Kasumi-1 (cell line): ENCODE data around the gene DRC7.

Experiments
- DNase-seq, 2 experiments: peaks; one replicate each; lab custom pipeline; 2025; lab: John Stamatoyannopoulos, UW

The DRC7 gene

GRCh38 chr16:57694725-57695679 lies at the start of gene DRC7:
Gene DRC7, plus strand, starts transcription at chr16:57694806. Its CDS starts 3,144 bp downstream, at chr16:57697950.
- peak; percentile 97 for DNase-seq

DNA sequence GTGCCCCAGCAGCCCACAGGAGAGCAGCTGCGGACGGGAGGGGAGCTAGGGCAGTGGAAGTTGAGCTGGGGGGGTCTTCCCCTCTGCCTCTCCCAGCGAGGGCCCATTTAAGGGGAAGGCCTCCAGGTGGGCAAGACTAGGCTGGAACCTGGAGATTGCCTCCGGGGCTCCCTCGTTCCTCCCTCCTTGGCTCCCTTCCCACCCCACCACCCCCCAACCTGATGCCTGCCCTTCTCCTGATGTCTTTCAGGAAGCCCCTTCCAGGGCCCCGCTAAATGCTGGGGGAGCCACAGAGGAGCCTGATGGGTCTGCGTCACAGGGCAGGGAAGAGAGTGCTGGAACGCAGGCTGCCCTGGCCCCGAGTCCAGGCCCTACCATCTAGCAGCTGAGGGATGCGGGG lies 49.4 kb upstream of the DRC7 start:
- DNase-seq, result no peak

GRCh38 chr16:57645691-57646387 lies 48.8 kb upstream of the DRC7 start:
- DNase-seq, result no peak

GRCh38 chr16:57646388-57647039 lies 48.1 kb upstream of the DRC7 start:
- DNase-seq, result no peak

DNA sequence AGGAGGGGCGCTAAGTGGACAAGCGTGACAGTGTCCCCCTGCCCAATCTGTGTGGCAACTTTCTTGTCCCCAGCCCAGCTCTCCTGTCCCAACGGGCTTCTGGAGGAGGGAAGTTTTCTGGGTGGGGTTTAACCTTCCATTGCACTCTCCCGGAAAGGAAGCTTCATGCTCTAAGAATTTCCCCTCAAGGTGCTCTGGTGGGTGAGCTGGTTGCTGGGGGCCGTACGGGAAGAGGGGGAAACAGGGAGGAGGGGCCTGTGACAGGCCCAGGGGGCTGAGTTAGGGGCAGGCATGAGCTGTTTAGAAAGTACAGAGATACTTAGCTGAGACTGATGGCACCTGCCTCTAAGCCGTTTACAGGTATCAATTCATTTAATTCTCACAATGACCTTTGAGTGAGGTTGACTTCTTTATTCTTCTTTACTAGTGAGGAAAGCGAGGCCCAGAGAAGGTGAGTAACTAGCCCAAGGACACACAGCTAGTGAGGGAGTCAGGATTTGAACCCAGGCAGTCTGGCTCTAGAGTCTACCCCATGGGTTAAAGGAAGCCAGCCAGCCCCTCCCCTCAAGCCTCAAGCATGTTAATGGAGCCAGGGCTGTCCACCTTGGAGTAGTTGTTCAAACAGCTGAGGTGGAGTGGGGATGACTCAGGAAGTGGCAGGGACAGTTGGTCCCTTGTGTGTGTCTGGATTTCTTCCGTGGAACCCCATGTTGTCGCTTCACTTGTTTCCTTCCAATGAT lies 47.3 kb upstream of the DRC7 start:
- no peak for DNase-seq

- no peak for DNase-seq
Observed at GRCh38 chr16:57648125-57648524, 46.5 kb upstream of the DRC7 start.

DNA sequence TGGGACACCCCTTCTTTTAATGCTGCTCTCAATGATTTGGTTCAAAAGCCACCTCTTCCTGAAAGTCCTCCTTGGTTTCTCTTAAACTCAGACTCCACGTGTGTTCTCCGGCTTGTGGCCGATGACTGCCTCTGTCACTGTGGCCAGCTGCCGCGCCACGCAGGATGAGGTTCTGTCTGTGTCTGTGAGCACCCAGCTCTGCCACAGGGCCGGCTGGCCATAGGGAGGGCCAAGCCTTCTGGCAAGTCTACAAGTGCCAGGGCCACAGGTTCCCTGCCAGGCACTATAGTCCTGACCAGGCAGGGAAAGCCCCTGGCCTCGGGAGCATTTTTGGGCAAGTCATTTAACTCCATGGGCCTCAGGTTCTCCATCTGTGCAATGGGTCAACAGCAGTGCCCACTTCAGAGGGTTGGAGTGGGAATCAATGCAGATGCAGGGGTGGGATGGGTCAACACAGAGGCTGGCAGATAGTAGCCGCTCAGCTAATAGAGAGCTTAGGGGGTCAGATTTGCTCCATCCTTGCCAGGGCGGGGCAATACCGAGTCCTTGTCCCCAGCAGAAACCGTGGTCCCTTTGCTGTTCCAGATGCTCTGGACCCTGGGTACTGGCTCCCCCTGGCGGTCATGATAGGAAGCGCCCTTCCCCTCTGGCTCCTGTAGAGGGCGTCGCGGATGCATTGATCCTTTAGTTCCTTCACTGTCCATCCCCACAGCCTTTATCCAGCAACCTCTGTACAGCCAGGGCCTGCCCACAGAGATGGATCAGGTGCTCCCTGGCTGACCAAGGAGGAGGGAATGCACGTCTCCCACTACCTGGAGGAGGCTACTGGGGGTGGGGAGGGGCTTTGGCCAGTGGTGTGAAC lies 45.8 kb upstream of the DRC7 start:
- peak; percentile 80 to 85 for DNase-seq

- no peak for DNase-seq
Observed at GRCh38 chr16:57649443-57649751, 45.2 kb upstream of the DRC7 start.

GRCh38 chr16:57649846-57650245 lies 44.8 kb upstream of the DRC7 start:
- DNase-seq, result no peak

- no peak for DNase-seq
Observed at GRCh38 chr16:57651344-57652333, 43.0 kb upstream of the DRC7 start.

GRCh38 chr16:57652695-57653471 lies 41.7 kb upstream of the DRC7 start:
- no peak for DNase-seq

GRCh38 chr16:57653936-57654335 lies 40.7 kb upstream of the DRC7 start:
- DNase-seq, result no peak

GRCh38 chr16:57656342-57656955 lies 38.2 kb upstream of the DRC7 start:
- DNase-seq, result no peak

GRCh38 chr16:57657228-57657627 lies 37.4 kb upstream of the DRC7 start:
- no peak for DNase-seq

GRCh38 chr16:57658130-57658877 lies 36.3 kb upstream of the DRC7 start:
- DNase-seq, result no peak

- no peak for DNase-seq
Observed at GRCh38 chr16:57658878-57659674, 35.5 kb upstream of the DRC7 start.
